Measurements from ENCODE around the gene ETHE1.
"Not testable (repeated sequence)": the region's sequence is repeated elsewhere in the genome, so short reads cannot be mapped to it uniquely, and the experiment has no call there.

ETHE1 gene

DNA sequence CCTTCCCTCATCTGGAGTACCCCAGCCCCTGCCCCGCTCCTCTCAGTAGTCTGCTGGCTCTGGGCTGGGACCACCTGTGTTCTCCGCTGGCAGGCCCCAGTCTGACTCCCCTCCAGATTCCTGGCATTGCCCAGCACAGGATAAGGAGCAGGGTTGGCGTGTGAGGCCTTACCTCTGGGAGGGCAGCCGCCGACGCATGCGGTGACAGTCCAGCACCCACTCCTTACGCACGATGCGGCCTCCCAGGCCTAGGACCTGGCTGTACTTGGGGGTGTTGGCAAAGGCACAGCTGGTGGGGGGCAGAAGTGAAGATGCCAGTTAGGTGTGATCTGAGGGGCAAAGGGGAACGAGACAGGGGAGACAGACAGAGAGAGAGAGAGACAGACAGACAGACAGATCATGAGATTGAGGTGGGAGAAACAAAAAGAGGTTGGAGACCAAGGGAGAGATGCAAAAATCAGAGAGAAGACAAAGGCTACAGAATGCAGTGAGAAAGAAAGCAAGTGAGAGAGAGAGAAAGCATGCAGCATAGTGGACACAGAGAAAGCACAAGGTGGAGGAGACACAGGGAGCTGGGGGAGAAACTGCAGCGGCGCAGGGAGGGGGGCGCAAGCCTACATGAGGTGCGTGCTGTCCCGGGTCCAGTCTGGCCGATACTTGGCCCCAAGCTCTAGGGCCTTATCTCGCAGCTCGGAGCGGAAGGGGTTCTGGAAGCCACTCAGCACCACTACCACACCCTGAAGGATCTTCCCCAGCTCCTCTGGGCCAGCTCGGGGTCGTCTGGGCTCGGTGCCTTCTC is 24.6 kb upstream of the ETHE1 start:
- no peak for DNase-seq (ENCODE audit: low read depth in 2 of 2)

GRCh38 chr19:43548706-43549105 is 21.7 kb upstream of the ETHE1 start:
- no peak for DNase-seq (ENCODE audit: low read depth in 2 of 2)

GRCh38 chr19:43547926-43548325 is 20.9 kb upstream of the ETHE1 start:
- not testable (repeated sequence) for DNase-seq (ENCODE audit: low read depth in 2 of 2)

DNA sequence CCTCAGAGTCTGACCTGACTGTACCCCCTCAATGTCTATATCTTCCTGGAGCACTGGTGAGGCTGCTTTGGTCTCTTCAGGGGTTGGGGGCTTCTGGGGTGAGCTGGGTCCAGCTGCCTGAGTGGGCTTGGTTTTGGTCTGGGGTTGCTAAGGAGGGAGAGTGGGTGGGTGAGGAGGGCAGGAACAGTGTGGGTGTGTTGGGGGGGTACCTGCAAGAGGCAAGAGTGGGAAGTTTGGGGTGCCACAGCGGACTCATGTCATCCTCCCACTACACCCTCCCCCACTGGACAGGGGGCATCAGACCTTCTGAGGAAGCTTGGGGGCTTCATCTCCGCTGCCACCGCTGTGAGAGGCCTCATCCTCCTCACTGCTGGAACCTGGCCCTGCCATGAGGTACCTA is 19.6 kb upstream of the ETHE1 start:
- no peak for DNase-seq (ENCODE audit: low read depth in 2 of 2)

- no peak for DNase-seq (ENCODE audit: low read depth in 2 of 2)
These were observed 19.0 kb upstream of the ETHE1 start for GRCh38 chr19:43545981-43546380.

DNA sequence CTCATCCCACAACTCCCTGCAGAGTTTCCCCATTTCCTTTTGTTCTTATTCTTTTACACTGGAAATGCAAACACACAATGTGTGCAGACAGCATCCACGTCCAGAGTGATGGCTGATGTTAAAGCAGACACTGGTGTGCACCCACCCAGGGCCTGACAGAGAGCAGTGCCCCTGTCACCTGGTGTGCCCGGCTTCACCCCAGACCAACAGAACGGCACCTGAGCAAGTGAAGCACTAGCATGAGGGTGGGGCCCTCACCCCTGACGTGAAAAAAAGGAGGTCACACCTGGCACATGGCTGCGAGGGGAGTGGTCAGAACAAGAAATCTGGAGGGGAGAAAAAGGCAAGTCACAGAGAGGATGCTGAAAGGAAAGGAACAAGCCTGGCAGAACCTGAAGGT is 18.3 kb upstream of the ETHE1 start:
- DNase-seq (ENCODE audit: low read depth in 2 of 2) = no peak

DNA sequence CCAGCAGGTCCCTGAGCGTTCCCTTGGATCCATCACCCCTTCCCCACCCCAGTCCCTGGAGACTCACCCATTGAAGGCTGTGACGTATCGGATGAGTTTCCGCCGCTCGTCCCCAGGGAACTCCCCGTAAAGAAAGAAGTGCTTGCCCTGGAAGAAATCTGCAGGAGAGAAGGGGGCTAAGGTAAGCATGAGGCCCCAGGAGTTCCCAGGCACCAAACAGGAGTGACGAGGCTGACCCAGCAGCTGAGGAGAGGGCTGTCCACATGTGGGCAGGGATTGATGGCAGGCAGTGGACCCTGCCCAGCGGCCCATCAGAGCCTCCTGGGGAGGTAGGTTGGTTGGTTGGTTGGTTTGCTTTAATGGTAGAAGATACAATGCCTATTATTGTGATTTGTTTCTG is 17.1 kb upstream of the ETHE1 start:
- DNase-seq (ENCODE audit: low read depth in 2 of 2) = no peak

DNA sequence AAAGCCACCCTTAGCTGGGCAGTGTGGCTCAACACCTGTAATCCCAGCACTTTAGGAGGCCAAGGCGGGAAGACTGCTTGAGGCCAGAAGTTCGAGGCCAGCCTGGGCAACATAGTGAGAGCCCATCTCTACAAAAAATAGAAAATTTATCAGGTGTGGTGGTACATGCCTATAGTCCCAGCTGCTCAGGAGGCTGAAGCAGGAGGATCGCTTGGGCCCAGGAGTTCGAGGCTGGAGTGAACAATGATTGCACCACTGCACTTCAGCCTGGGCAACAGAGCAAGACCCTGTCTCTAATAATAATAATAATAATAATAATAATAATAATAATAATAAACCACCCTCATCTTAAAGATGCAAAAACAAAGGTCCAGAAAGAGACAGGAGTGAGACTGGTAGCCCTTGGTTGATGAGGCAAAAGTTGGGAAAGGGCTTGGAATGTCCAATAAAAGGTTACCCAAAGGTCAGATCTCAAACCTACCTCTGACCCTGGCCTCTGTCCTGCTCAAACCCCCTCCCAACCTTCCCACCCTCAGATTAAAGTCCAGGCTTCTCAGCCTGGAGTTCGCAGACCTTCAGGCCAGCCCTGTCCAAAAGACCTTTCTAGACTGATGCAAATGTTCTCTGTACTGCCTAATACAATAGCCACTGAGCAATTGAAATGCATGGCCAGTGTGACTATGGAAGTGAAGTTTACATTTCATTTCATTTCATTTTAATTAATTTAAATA is 15.1 kb upstream of the ETHE1 start:
- no peak for DNase-seq (ENCODE audit: low read depth in 2 of 2)

GRCh38 chr19:43540381-43540780 is 13.4 kb upstream of the ETHE1 start:
- no peak for DNase-seq (ENCODE audit: low read depth in 2 of 2)

- DNase-seq (ENCODE audit: low read depth in 2 of 2) = no peak
These were observed 11.9 kb upstream of the ETHE1 start for GRCh38 chr19:43538922-43539321.

- DNase-seq (ENCODE audit: low read depth in 2 of 2) = no peak
These were observed 8.1 kb upstream of the ETHE1 start for GRCh38 chr19:43534816-43535761.

- no peak for DNase-seq (ENCODE audit: low read depth in 2 of 2)
These were observed 7.4 kb upstream of the ETHE1 start for GRCh38 chr19:43534305-43534815.

DNA sequence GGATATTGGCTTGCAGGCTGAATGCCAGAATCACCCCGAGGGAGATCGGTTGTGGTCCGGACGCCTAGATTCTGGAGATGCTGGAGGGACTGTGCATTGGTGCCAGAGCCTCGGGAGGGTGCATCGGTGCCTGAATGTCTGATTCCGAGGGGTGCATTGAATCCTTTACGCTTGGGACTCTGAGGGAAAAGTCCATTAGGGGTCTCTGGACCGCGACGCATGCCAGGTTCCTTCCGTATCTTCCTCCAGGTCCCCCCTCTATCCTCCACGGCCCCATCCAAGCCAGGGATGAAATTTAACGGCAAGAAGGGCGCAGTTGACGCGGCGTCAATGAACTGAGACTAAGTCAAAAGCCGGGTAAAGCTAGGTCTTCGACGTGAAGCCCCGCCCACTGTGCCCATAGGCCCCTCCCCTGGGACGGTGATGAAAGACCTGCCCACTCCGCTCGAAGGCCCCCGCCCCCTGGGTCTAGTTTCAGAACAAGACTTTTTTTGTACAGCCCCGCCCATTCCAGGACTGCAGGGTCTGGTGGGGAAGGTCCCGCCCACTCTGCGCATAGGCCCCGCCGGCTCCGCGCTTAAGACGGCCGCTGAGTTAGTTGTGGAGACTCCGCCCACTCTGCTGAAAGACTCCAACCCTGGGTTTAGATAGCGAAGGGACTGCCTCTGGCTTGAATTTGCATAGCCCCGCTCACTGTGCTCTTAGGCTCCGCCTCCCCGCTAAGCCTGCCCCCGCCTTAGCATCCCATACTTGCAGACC is 6.7 kb upstream of the ETHE1 start:
- DNase-seq (ENCODE audit: low read depth in 2 of 2) = peak; percentile 85 to 89

- peak; percentile 73 to 79 for DNase-seq (ENCODE audit: low read depth in 2 of 2)
These were observed 6.1 kb upstream of the ETHE1 start, which contains the start of gene ZNF575 for GRCh38 chr19:43532962-43533545. Gene ZNF575, plus strand, starts transcription at chr19:43533188. Its CDS starts 1,235 bp downstream, at chr19:43534423.

GRCh38 chr19:43532571-43532961 is 5.6 kb upstream of the ETHE1 start:
- DNase-seq (ENCODE audit: low read depth in 2 of 2) = no peak

DNA sequence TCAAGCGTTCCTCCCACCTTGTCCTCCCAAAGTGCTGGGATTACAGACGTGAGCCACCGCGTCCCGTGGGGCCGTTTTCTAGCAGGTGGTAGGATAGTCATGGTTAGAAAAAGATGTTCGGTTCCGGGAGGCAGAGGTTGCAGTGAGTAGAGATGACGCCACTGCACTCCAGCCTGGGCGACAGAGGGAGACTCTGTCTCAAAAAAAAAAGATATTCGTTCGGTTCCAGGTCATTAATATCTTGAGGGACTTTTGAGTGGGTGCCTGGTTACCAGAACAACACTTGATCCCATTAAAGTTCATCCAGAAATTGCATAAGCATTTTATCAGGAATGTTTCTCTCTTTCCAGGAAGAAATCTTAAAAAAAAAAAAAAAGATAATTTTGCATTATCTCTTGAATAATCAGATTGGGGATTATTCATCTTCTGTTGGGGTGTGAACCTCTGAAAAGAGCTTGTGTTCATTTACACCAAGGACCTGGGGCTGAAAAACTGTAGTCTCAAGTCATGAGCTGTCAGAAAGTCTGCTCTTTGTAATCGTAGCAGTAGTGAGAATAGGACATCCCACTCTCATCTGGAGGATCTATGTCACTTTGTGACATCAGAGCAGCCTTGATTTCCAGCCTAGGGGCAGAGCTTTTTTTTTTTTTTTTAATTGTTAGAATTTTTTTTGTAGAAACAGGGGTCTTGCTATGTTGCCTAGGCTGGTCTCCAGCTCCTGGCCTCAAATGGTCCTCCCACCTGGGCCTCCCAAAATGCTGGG is 1.0 kb upstream of the ETHE1 start:
- DNase-seq (ENCODE audit: low read depth in 2 of 2) = no peak

DNA sequence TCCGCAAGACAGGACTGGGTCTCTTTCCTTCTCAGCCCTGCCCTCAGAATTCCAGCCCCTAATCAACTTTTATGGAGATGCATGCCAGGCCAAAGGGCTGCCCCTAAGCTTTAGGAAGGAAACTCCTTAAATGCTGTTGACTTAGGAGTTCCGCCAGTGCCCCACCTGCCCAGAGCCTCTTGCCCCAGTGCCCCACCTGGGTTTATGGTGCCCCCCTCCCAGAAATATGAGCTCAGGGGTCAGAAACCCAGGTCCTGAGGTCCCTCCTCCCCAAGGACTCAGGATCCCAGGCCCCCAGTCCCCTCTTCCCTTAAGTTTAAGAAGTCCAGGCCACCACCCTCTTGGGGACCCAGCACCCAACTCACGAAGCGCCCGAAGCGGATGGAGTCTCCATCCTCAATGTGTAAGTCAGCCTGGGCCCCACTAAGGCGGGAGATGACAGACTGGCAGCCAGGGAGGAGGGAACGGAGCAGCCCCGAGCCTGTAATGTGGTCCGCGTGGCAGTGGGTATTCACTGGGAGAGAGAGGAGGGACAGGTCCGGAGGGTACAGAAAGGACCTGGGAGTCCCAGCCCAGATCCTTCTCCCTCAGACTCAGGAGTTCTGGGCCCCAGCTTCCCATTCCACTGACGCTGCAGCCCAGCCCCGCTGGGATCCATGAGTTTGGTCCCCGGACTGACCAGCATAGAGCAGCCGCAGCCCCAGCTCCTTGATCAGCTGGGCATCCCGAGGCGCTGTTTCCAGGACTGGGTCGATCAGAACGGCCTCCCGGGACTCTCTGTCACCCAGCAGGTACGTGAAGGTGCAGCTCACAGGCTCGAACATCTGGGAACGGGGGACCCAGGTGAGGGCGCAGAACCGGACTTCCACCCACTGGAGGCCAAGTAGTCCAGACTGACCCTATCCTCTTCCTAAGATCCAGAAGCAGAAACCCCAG is 897 bp downstream of the ETHE1 start:
- DNase-seq (ENCODE audit: low read depth in 2 of 2) = no peak

GRCh38 chr19:43524922-43525835 is 1.8 kb downstream of the ETHE1 start:
- no peak for DNase-seq (ENCODE audit: low read depth in 2 of 2)
